ENCODE measurements around the gene EMC9. TPM values are rescaled to one million over a fixed set of nuclear protein-coding genes. Genes with fewer than 3 reads are reported as not detected.

EMC9 gene
- polyA plus RNA-seq, 2 of the 4 experiments (the other 2 are of a cell fraction): 21.5 to 48.5 TPM

DNA sequence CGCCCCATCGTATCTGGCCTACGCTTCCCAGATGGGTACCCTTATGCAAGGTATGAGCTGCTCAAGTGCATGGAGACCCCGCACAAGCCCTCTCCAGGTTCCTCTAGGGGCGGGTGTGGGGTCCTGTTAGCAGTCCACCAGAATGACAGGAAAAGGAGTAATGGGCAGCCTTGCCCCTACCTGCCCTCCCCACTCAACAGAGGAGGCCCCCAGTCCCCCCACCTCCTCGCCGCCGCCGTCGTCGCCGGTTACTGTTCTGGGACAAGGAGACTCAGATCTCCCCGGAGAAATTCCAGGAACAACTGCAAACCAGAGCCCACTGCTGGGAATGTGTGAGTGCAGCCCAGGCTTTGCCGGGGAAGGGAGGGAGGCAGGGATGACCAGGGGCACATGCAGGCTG, 36.5 kb upstream of the EMC9 start:
- no peaks in the 10 kb centered on the region for H3K9me3 ChIP-seq
- POLR2A ChIA-PET: interaction anchor here (1.1 kb wide), 1 partner anchor 18 kb away, joined by 5 read pairs; the partner anchor contains the start of gene TM9SF1
- TF ChIP-seq RNF2 (IDR thresholded peaks at IDR 0.05; ENCODE audit: borderline replicate concordance, low read depth) (no peak), CEBPB (IDR thresholded peaks at IDR 0.05) (no peak), CHD2 (IDR thresholded peaks at IDR 0.05; ENCODE audit: low read length, partially characterized antibody) (no peak), FOSL2 (IDR thresholded peaks at IDR 0.05) (no peak), FOSL2 (CRISPR knock-in tag; IDR thresholded peaks at IDR 0.05) (no peak), BHLHE40 (IDR thresholded peaks at IDR 0.05; ENCODE audit: low read depth, low read length) (no peak), MYC (IDR thresholded peaks at IDR 0.05; ENCODE audit: borderline replicate concordance, low read length) (no peak), RFX5 (IDR thresholded peaks at IDR 0.05) (no peak), EHF (CRISPR knock-in tag; IDR thresholded peaks at IDR 0.05) (no peak)
- TF ChIP-seq, protein P1, sequence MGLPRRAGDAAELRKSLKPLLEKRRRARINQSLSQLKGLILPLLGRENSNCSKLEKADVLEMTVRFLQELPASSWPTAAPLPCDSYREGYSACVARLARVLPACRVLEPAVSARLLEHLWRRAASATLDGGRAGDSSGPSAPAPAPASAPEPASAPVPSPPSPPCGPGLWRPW (IDR thresholded peaks at IDR 0.05): no peak
- TF ChIP-seq, protein P2, sequence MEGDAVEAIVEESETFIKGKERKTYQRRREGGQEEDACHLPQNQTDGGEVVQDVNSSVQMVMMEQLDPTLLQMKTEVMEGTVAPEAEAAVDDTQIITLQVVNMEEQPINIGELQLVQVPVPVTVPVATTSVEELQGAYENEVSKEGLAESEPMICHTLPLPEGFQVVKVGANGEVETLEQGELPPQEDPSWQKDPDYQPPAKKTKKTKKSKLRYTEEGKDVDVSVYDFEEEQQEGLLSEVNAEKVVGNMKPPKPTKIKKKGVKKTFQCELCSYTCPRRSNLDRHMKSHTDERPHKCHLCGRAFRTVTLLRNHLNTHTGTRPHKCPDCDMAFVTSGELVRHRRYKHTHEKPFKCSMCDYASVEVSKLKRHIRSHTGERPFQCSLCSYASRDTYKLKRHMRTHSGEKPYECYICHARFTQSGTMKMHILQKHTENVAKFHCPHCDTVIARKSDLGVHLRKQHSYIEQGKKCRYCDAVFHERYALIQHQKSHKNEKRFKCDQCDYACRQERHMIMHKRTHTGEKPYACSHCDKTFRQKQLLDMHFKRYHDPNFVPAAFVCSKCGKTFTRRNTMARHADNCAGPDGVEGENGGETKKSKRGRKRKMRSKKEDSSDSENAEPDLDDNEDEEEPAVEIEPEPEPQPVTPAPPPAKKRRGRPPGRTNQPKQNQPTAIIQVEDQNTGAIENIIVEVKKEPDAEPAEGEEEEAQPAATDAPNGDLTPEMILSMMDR (IDR thresholded peaks at IDR 0.05): no peak
- DNase-seq (ENCODE audit: low read depth in 1 of 2, low spot score in 1 of 2) (no peak), ATAC-seq (no peak), FAIRE-seq (no peak)
- H3K4me2 ChIP-seq: no peak overlapping the region
- CTCF ChIA-PET: interaction anchor here (1.0 to 1.3 kb wide), 3 partner anchors 17 to 120 kb away, joined by 3 to 6 read pairs (median 4); partner anchors contain the start of gene IRF9
- H3K4me3 ChIP-seq: no peak overlapping the region
- 94% methylated on average over 6 of the region's 14 CpGs for WGBS (ENCODE audit: missing lambda C conversion rate)
- H3K4me1 ChIP-seq: no peaks in the 10 kb centered on the region
- H3K27ac ChIP-seq: no peak overlapping the region

DNA sequence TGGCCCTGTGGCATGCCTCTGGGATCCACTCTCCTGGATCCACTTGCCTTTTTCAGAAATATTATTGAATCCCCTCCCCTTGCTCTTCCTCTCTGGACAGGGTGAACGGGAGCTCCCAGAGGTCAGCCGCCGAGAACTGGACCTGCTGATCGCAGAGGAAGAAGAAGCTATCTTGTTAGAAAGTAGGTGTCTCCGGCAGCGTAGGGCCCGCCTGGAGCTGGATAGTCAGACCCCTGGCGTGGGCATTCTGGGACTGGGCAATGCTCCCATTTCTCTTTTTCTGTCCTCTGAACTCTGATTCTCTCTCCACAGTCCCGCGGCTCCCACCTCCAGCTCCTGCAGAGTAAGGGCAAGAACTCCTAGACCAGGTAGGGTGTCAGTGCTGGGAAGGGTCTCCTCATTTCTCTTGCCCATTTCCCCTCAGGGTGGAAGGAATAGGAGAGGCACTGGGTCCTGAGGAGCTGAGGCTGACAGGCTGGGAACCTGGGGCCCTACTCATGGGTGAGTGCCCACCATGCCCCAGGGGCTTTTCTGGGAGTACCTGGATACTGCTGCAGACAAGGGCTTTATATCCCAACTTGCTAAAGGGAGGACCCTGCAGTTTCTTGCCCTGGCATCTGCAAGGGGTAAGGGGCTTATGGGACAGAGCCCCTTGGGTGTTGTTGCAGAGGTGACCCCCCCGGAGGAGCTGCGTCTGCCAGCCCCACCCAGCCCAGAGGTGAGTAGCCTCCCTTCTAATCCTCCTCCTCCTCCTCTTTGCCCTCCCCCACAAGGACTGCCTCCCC, 35.8 kb upstream of the EMC9 start:
- no peaks in the 10 kb centered on the region for H3K9me3 ChIP-seq
- ATAC-seq (no peak), FAIRE-seq (no peak), DNase-seq (ENCODE audit: low read depth in 1 of 2, low spot score in 1 of 2) (no peak)
- no peaks in the 10 kb centered on the region for H3K4me1 ChIP-seq
- WGBS (ENCODE audit: missing lambda C conversion rate): 87% methylated on average over 12 of the region's 12 CpGs
- H3K4me3 ChIP-seq: no peak overlapping the region
- no peak overlapping the region for H3K27ac ChIP-seq
- TF ChIP-seq FOXS1 (CRISPR knock-in tag; IDR thresholded peaks at IDR 0.05): no peak
- no peak for TF ChIP-seq TFCP2L1 (CRISPR knock-in tag; IDR thresholded peaks at IDR 0.05)
- no peak for TF ChIP-seq RAD21 (conservative IDR thresholded peaks at IDR 0.05 in 1 of 2, IDR thresholded peaks at IDR 0.05 in 1 of 2)
- no peak for TF ChIP-seq FOSL2 (IDR thresholded peaks at IDR 0.05)
- no peak for TF ChIP-seq FOSL2 (CRISPR knock-in tag; IDR thresholded peaks at IDR 0.05)
- no peak for TF ChIP-seq KDM1A (IDR thresholded peaks at IDR 0.05; ENCODE audit: low read depth)
- no peak for TF ChIP-seq RARB (CRISPR knock-in tag; IDR thresholded peaks at IDR 0.05)
- TF ChIP-seq RFX5 (IDR thresholded peaks at IDR 0.05): no peak
- no peak for TF ChIP-seq ZC3H11A (IDR thresholded peaks at IDR 0.05)
- no peak for TF ChIP-seq NR3C1 (IDR thresholded peaks at IDR 0.05)
- no peak for TF ChIP-seq RNF2 (IDR thresholded peaks at IDR 0.05; ENCODE audit: borderline replicate concordance, low read depth)
- TF ChIP-seq, protein P2 (IDR thresholded peaks at IDR 0.05): no peak
- no peak for TF ChIP-seq CHD4 (IDR thresholded peaks at IDR 0.05; ENCODE audit: borderline replicate concordance)
- TF ChIP-seq JUN (IDR thresholded peaks at IDR 0.05): no peak; a peak in 1 of 5 replicates
- H3K4me2 ChIP-seq: no peak overlapping the region
- ChIA-PET CTCF (interaction anchor here (1.0 to 1.3 kb wide), 3 partner anchors 17 to 119 kb away, joined by 3 to 6 read pairs (median 4); partner anchors contain the start of gene IRF9), POLR2A (interaction anchor here (1.1 to 2.3 kb wide), 2 partner anchors 12 to 18 kb away, joined by 5 to 7 read pairs; partner anchors contain the start of genes IPO4 and TM9SF1)

Measured in A549 (cell line).